Hepatocyte (in vitro differentiated cells): Measurements from ENCODE around the gene PHF21B.

Source experiments
- EZH2phosphoT487 ChIP-seq: fragments of 200-600 bp; sonication (generic); IDR thresholded peaks from one replicate; pipeline ENCODE4 v1.6.1; 2018; ENCODE audit warnings: antibody characterized with exemption, mild to moderate bottlenecking, low read depth, moderate library complexity; ENCODE audit not compliant: unreplicated experiment, severe bottlenecking
- TF ChIP-seq, protein P1 (sequence below): fragments of 200-600 bp; sonication (generic); IDR thresholded peaks from 2 replicates; pipeline ENCODE4 v1.5.1; 2016; ENCODE audit warnings: antibody characterized with exemption, mild to moderate bottlenecking; ENCODE audit not compliant: poor library complexity

GRCh38 chr22:44880610-44881290 lies 129.1 kb downstream of the PHF21B start:
- no peak for TF ChIP-seq EZH2phosphoT487
- TF ChIP-seq, protein P1, sequence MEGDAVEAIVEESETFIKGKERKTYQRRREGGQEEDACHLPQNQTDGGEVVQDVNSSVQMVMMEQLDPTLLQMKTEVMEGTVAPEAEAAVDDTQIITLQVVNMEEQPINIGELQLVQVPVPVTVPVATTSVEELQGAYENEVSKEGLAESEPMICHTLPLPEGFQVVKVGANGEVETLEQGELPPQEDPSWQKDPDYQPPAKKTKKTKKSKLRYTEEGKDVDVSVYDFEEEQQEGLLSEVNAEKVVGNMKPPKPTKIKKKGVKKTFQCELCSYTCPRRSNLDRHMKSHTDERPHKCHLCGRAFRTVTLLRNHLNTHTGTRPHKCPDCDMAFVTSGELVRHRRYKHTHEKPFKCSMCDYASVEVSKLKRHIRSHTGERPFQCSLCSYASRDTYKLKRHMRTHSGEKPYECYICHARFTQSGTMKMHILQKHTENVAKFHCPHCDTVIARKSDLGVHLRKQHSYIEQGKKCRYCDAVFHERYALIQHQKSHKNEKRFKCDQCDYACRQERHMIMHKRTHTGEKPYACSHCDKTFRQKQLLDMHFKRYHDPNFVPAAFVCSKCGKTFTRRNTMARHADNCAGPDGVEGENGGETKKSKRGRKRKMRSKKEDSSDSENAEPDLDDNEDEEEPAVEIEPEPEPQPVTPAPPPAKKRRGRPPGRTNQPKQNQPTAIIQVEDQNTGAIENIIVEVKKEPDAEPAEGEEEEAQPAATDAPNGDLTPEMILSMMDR, result no peak
